ENCODE measurements around the gene SVOP.

SVOP gene

DNA sequence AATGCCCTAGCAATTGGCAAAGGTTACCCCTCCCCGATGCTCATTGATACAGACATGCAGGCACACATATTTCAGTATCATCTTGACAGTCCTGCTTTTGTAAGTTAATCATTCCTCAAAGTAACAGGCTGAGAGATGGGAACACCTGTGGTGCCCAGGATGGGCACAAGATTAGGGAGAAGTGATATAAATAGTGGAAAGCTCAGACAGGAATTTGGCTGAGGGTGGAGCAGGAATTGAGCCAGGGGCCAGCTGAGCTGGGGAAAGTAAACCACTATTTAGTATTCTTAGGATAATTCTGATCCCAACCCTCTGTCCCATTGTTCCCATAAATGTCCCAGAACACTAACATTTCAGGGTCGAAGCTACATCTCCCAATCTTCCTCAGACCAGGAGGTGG, 102.7 kb downstream of the SVOP start:
- Histone ChIP-seq H3K27ac (ENCODE audit: insufficient read depth, low read depth, low read length, poor library complexity, severe bottlenecking) (no peak overlapping the region), H3K9me3 (ENCODE audit: control insufficient read depth, low read length) (no peaks in the 10 kb centered on the region), H3K4me3 (ENCODE audit: insufficient read depth, low read depth, low read length) (no peak overlapping the region), H3K4me1 (ENCODE audit: control insufficient read depth, insufficient read depth, low read length) (no peaks in the 10 kb centered on the region), H3K36me3 (ENCODE audit: control insufficient read depth, insufficient read depth, low read length) (no peaks in the 10 kb centered on the region), H3K27me3 (ENCODE audit: control insufficient read depth, insufficient read depth, low read length, poor library complexity, severe bottlenecking) (no peaks in the 10 kb centered on the region)
- 76 to 85% methylated on average over 2 of the region's 2 CpGs for WGBS, 2 experiments

DNA sequence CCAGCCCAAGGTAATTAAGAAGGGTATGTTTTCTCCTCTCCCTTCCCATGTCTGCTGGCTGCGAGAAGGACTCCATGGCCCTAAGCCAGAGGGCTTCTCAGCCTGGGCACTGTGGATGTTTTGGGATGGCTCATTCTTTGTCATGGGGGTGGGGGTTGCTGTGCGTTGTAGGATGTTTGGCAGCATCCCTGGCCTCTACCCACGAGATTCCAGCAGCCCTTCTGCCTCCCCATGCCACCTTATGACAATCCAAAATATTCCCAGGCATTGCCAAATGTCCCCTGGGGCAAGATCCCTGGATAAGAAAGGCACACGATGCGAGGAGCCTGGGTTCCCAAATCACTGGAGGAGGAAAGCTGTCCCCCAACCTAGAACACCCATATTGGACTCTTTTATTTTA, 104.5 kb downstream of the SVOP start:
- H3K4me1 ChIP-seq (ENCODE audit: control insufficient read depth, insufficient read depth, low read length), result no peaks in the 10 kb centered on the region
- no peak overlapping the region for H3K27ac ChIP-seq (ENCODE audit: insufficient read depth, low read depth, low read length, poor library complexity, severe bottlenecking)
- H3K27me3 ChIP-seq (ENCODE audit: control insufficient read depth, insufficient read depth, low read length, poor library complexity, severe bottlenecking), result no peaks in the 10 kb centered on the region
- no peaks in the 10 kb centered on the region for H3K9me3 ChIP-seq (ENCODE audit: control insufficient read depth, low read length)
- H3K36me3 ChIP-seq (ENCODE audit: control insufficient read depth, insufficient read depth, low read length), result no peaks in the 10 kb centered on the region
- WGBS, 2 experiments, result 88 to 92% methylated on average over 2 to 5 of the region's 5 CpGs
- H3K4me3 ChIP-seq (ENCODE audit: insufficient read depth, low read depth, low read length), result no peak overlapping the region

DNA sequence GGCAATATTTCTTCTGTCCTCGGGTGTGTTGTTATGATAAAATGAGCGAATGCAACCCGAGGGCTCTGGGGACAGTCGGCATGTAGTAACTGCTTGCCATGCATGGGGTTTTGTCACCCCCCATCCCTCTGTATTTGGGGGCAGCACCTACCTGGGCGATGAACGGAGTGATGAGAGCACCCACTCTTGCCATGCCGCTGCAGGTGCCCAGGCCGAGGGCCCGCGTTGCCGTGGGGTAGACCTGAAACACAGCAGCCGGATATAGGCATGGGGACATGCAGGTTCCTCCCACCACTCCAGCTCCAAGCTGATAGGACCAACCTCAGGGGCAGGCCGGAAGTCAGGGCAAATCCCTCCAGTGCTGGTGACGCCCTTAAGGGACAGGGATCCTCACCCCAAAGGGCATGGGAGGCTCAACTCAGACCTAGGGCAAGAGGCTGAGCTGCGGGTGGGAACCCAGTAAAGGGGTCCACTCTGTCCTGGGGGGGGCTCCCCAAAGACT, 105.2 kb downstream of the SVOP start:
- Histone ChIP-seq H3K27ac (ENCODE audit: insufficient read depth, low read depth, low read length, poor library complexity, severe bottlenecking) (no peak overlapping the region), H3K9me3 (ENCODE audit: control insufficient read depth, low read length) (no peaks in the 10 kb centered on the region), H3K36me3 (ENCODE audit: control insufficient read depth, insufficient read depth, low read length) (no peaks in the 10 kb centered on the region), H3K27me3 (ENCODE audit: control insufficient read depth, insufficient read depth, low read length, poor library complexity, severe bottlenecking) (no peaks in the 10 kb centered on the region), H3K4me1 (ENCODE audit: control insufficient read depth, insufficient read depth, low read length) (no peaks in the 10 kb centered on the region), H3K4me3 (ENCODE audit: insufficient read depth, low read depth, low read length) (no peak overlapping the region)
- WGBS, 2 experiments, result 94 to 95% methylated on average over 15 of the region's 15 CpGs

DNA sequence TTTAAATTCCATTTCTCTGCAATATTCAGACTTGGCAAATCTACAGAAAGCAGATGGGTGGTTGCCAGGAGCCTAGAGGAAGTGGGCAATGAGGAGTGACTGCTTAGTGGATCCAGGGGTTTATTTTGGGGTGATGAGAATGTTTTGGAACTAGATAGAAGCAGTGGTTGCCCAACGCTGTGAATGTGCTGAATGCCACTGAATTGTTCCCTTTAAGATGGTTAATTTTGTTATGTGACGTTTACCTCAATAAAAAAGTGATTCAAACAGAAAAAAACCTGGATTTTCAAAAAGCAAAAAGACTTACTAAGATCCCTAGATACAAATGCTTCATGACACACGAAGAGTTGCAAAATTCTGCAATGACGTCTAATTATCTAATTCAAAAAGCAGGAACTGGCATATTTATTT, 106.7 kb downstream of the SVOP start:
- H3K27ac ChIP-seq (ENCODE audit: insufficient read depth, low read depth, low read length, poor library complexity, severe bottlenecking), result no peak overlapping the region
- H3K4me1 ChIP-seq (ENCODE audit: control insufficient read depth, insufficient read depth, low read length), result no peaks in the 10 kb centered on the region
- 88 to 95% methylated on average over 4 of the region's 4 CpGs for WGBS, 2 experiments
- H3K4me3 ChIP-seq (ENCODE audit: insufficient read depth, low read depth, low read length), result no peak overlapping the region
- no peaks in the 10 kb centered on the region for H3K27me3 ChIP-seq (ENCODE audit: control insufficient read depth, insufficient read depth, low read length, poor library complexity, severe bottlenecking)
- no peaks in the 10 kb centered on the region for H3K9me3 ChIP-seq (ENCODE audit: control insufficient read depth, low read length)
- H3K36me3 ChIP-seq (ENCODE audit: control insufficient read depth, insufficient read depth, low read length), result no peaks in the 10 kb centered on the region

- WGBS, 2 experiments, result 94 to 96% methylated on average over 9 of the region's 9 CpGs
- Histone ChIP-seq H3K27me3 (ENCODE audit: control insufficient read depth, insufficient read depth, low read length, poor library complexity, severe bottlenecking) (no peaks in the 10 kb centered on the region), H3K9me3 (ENCODE audit: control insufficient read depth, low read length) (no peaks in the 10 kb centered on the region), H3K27ac (ENCODE audit: insufficient read depth, low read depth, low read length, poor library complexity, severe bottlenecking) (no peak overlapping the region), H3K4me3 (ENCODE audit: insufficient read depth, low read depth, low read length) (no peak overlapping the region), H3K4me1 (ENCODE audit: control insufficient read depth, insufficient read depth, low read length) (no peaks in the 10 kb centered on the region), H3K36me3 (ENCODE audit: control insufficient read depth, insufficient read depth, low read length) (no peaks in the 10 kb centered on the region)
Measured at GRCh38 chr12:108912361-108912760, 108.5 kb downstream of the SVOP start.

DNA sequence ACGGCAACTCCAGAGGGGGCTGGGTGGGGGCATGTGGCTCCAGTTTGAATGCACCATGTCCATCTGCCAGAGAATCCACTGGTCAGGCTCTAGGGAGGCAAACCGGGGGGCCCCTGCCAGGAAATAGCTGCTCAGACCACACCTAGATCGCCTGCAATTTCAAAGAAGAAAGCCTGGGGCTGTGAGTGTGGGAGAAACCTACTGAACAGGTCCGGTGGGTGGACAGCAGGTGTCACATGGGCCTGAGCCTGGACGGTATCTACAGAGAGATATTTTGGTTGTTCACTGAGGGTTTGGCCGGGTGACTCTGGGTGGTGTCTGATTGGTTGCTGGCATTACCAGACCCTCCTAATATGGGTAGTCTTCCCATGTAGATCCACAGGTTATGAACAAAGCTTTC, 109.0 kb downstream of the SVOP start:
- 94% methylated on average over 6 of the region's 6 CpGs for WGBS, 2 experiments
- Histone ChIP-seq H3K36me3 (ENCODE audit: control insufficient read depth, insufficient read depth, low read length) (no peaks in the 10 kb centered on the region), H3K27ac (ENCODE audit: insufficient read depth, low read depth, low read length, poor library complexity, severe bottlenecking) (no peak overlapping the region), H3K27me3 (ENCODE audit: control insufficient read depth, insufficient read depth, low read length, poor library complexity, severe bottlenecking) (no peaks in the 10 kb centered on the region), H3K9me3 (ENCODE audit: control insufficient read depth, low read length) (no peaks in the 10 kb centered on the region), H3K4me1 (ENCODE audit: control insufficient read depth, insufficient read depth, low read length) (no peaks in the 10 kb centered on the region), H3K4me3 (ENCODE audit: insufficient read depth, low read depth, low read length) (no peak overlapping the region)

DNA sequence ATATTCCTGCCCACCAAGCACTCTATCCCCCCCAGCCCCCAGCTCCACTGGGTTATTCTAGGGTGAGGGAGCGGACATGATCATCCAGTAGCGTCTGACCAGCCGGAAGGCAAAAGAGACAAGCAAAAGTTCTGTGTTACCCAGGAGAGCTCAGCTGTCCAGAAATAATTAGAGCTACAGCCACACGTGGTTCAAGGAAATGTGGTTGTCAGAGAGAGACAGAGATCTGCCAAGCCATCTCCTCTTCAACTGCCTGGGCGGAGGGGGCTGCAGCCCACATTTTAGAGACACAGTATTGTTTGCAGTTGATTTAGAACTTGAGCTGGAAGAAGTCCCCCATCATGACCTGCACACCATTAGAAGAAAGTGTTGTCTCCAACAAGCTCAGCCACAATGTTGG, 110.5 kb downstream of the SVOP start:
- Histone ChIP-seq H3K4me1 (ENCODE audit: control insufficient read depth, insufficient read depth, low read length) (no peaks in the 10 kb centered on the region), H3K36me3 (ENCODE audit: control insufficient read depth, insufficient read depth, low read length) (no peaks in the 10 kb centered on the region), H3K27ac (ENCODE audit: insufficient read depth, low read depth, low read length, poor library complexity, severe bottlenecking) (no peak overlapping the region), H3K4me3 (ENCODE audit: insufficient read depth, low read depth, low read length) (no peak overlapping the region), H3K27me3 (ENCODE audit: control insufficient read depth, insufficient read depth, low read length, poor library complexity, severe bottlenecking) (no peaks in the 10 kb centered on the region), H3K9me3 (ENCODE audit: control insufficient read depth, low read length) (no peaks in the 10 kb centered on the region)
- 92 to 93% methylated on average over 5 of the region's 5 CpGs for WGBS, 2 experiments

- WGBS, 2 experiments, result 63 to 64% methylated on average over 2 of the region's 2 CpGs
- Histone ChIP-seq H3K9me3 (ENCODE audit: control insufficient read depth, low read length) (no peaks in the 10 kb centered on the region), H3K27me3 (ENCODE audit: control insufficient read depth, insufficient read depth, low read length, poor library complexity, severe bottlenecking) (no peaks in the 10 kb centered on the region), H3K4me3 (ENCODE audit: insufficient read depth, low read depth, low read length) (no peak overlapping the region), H3K4me1 (ENCODE audit: control insufficient read depth, insufficient read depth, low read length) (no peaks in the 10 kb centered on the region), H3K27ac (ENCODE audit: insufficient read depth, low read depth, low read length, poor library complexity, severe bottlenecking) (no peak overlapping the region), H3K36me3 (ENCODE audit: control insufficient read depth, insufficient read depth, low read length) (no peaks in the 10 kb centered on the region)
Measured at GRCh38 chr12:108907839-108908351, 113.0 kb downstream of the SVOP start.

- Histone ChIP-seq H3K36me3 (ENCODE audit: control insufficient read depth, insufficient read depth, low read length) (no peaks in the 10 kb centered on the region), H3K9me3 (ENCODE audit: control insufficient read depth, low read length) (no peaks in the 10 kb centered on the region), H3K4me1 (ENCODE audit: control insufficient read depth, insufficient read depth, low read length) (no peaks in the 10 kb centered on the region), H3K4me3 (ENCODE audit: insufficient read depth, low read depth, low read length) (no peak overlapping the region), H3K27ac (ENCODE audit: insufficient read depth, low read depth, low read length, poor library complexity, severe bottlenecking) (no peak overlapping the region), H3K27me3 (ENCODE audit: control insufficient read depth, insufficient read depth, low read length, poor library complexity, severe bottlenecking) (no peaks in the 10 kb centered on the region)
- WGBS, 2 experiments, result 91 to 97% methylated on average over 2 of the region's 2 CpGs
Measured at GRCh38 chr12:108906971-108907370, 113.9 kb downstream of the SVOP start.

DNA sequence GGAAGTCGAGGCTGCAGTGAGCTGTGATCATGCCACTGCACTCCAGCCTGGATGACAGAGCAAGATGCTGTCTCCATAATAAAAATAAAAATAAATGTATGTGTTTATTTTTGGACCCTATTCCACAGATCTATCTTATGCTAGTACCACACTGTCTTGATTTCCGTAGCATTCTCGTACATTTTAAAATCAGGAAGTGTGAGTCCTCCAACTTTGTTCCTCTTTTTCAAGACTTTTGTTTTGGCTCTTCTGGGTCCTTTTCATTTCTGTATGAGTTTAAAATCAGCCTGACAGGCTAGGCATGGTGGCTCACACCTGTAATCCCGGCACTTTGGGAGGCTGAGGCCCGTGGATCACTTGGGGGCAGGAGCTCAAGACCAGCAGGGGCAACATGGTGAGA, 115.1 kb downstream of the SVOP start:
- H3K4me1 ChIP-seq (ENCODE audit: control insufficient read depth, insufficient read depth, low read length), result no peaks in the 10 kb centered on the region
- WGBS, 2 experiments, result 93 to 94% methylated on average over 5 of the region's 5 CpGs
- peaks cover 3% of the 10 kb centered on the region for H3K27me3 ChIP-seq (ENCODE audit: control insufficient read depth, insufficient read depth, low read length, poor library complexity, severe bottlenecking)
- H3K9me3 ChIP-seq (ENCODE audit: control insufficient read depth, low read length), result no peaks in the 10 kb centered on the region
- H3K36me3 ChIP-seq (ENCODE audit: control insufficient read depth, insufficient read depth, low read length), result no peaks in the 10 kb centered on the region
- no peak overlapping the region for H3K27ac ChIP-seq (ENCODE audit: insufficient read depth, low read depth, low read length, poor library complexity, severe bottlenecking)
- no peak overlapping the region for H3K4me3 ChIP-seq (ENCODE audit: insufficient read depth, low read depth, low read length)

DNA sequence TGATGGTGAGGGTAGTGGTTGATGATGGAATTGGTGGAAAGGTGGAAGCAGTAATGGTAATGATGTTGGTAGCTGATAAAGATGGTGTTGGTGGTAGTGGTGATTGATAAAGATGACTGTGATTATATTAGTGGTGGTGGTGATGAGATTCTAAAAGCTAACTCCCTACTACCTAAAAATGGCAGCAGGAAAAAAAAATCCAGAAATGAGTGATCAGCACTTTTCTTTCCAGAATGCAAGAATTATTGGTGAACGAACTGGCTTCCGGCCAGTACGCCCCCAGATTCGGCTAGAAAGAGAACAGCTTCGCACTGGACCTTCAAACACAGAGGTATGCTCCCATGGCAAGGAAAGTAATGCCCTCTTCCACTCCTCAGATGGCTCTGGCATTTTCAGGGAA, 121.7 kb downstream of the SVOP start:
- Histone ChIP-seq H3K36me3 (ENCODE audit: control insufficient read depth, insufficient read depth, low read length) (no peaks in the 10 kb centered on the region), H3K4me1 (ENCODE audit: control insufficient read depth, insufficient read depth, low read length) (no peaks in the 10 kb centered on the region), H3K27me3 (ENCODE audit: control insufficient read depth, insufficient read depth, low read length, poor library complexity, severe bottlenecking) (peaks cover 3% of the 10 kb centered on the region), H3K27ac (ENCODE audit: insufficient read depth, low read depth, low read length, poor library complexity, severe bottlenecking) (no peak overlapping the region), H3K9me3 (ENCODE audit: control insufficient read depth, low read length) (no peaks in the 10 kb centered on the region), H3K4me3 (ENCODE audit: insufficient read depth, low read depth, low read length) (no peak overlapping the region)
- 93 to 95% methylated on average over 5 of the region's 5 CpGs for WGBS, 2 experiments

Measured in ectodermal cell (in vitro differentiated cells).